Progenitor cell of endocrine pancreas (in vitro differentiated cells): Measurements from ENCODE around the gene PTPN20. TPM values are rescaled to one million over a fixed set of nuclear protein-coding genes. Genes with fewer than 3 reads are reported as not detected.

Experiments
- DNase-seq: peaks from one replicate; pipeline ENCODE4 v3.0.0; 2021; ENCODE audit warnings: low spot score; ENCODE audit not compliant: unreplicated experiment
- H3K27ac Mint-ChIP-seq: 2 replicates; pipeline ENCODE4 v1.8.0; 2021; ENCODE audit warnings: mild to moderate bottlenecking, moderate library complexity, mixed read lengths
- H3K27me3 Mint-ChIP-seq: 2 replicates; pipeline ENCODE4 v1.8.0; 2021; ENCODE audit warnings: mixed read lengths
- H3K36me3 Mint-ChIP-seq: 2 replicates; pipeline ENCODE4 v1.8.0; 2022; ENCODE audit warnings: mixed read lengths; ENCODE audit not compliant: insufficient read depth
- H3K4me1 Mint-ChIP-seq: 2 replicates; pipeline ENCODE4 v1.8.0; 2021; ENCODE audit warnings: low read depth, mixed read lengths
- H3K4me3 Mint-ChIP-seq: 2 replicates; pipeline ENCODE4 v1.8.0; 2021; ENCODE audit warnings: low read depth, mild to moderate bottlenecking, moderate library complexity, mixed read lengths
- H3K9me3 Mint-ChIP-seq: 2 replicates; pipeline ENCODE4 v1.8.0; 2021; ENCODE audit warnings: low read depth, mixed read lengths
- total RNA-seq: library from RNA; stranded (reverse); gene quantifications from 2 replicates; pipeline ENCODE4 v1.2.1, GENCODE V29; 2021
- TF ChIP-seq, protein P1 (sequence below): fragments of 200-600 bp; sonication (generic); IDR thresholded peaks from one replicate; pipeline ENCODE4 v1.5.0; 2021; ENCODE audit warnings: antibody characterized with exemption, mild to moderate bottlenecking; ENCODE audit not compliant: unreplicated experiment

Gene PTPN20
- total RNA-seq, 1 donor from 2014 or later, result 0.55 TPM

DNA sequence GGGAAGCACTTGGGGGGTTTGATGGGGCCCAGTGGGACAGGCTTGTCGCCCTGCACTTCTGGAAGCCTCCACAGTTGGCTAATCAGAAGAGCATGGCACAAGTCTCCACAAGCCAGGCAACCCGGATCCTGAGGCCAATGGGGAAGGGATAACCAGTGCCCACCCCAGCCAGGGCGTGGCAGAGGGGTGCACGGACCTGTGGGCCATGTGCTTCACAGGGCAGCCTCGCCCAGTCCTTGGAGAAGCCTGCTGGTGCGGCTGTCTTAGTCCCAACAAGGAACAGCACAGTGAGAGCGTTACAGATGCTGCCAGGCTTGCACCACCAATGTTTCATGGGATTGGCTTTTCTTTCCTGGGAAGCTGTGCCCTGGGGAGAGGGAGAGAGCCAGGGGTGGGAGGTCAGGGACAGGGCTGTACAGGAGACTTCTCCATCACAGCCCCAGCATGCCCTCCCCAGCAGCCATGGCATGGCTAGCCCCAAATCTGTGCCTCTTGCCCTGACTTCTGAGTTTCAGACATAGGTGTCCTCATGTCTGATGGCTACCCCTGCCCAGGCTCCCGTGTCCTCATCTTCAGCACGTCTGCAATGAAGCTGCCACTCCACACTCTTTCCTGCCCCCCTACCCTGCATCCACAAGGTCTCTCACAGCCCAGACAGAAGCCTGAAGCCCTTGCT is 116.0 kb downstream of the PTPN20 start:
- DNase-seq, result no peak
- peaks cover 21% of the 10 kb centered on the region for H3K27me3 Mint-ChIP-seq
- H3K4me3 Mint-ChIP-seq, result no peak overlapping the region
- H3K27ac Mint-ChIP-seq, result no peak overlapping the region
- no peaks in the 10 kb centered on the region for H3K36me3 Mint-ChIP-seq
- H3K9me3 Mint-ChIP-seq, result no peaks in the 10 kb centered on the region
- TF ChIP-seq, protein P1, sequence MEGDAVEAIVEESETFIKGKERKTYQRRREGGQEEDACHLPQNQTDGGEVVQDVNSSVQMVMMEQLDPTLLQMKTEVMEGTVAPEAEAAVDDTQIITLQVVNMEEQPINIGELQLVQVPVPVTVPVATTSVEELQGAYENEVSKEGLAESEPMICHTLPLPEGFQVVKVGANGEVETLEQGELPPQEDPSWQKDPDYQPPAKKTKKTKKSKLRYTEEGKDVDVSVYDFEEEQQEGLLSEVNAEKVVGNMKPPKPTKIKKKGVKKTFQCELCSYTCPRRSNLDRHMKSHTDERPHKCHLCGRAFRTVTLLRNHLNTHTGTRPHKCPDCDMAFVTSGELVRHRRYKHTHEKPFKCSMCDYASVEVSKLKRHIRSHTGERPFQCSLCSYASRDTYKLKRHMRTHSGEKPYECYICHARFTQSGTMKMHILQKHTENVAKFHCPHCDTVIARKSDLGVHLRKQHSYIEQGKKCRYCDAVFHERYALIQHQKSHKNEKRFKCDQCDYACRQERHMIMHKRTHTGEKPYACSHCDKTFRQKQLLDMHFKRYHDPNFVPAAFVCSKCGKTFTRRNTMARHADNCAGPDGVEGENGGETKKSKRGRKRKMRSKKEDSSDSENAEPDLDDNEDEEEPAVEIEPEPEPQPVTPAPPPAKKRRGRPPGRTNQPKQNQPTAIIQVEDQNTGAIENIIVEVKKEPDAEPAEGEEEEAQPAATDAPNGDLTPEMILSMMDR, result no peak
- no peaks in the 10 kb centered on the region for H3K4me1 Mint-ChIP-seq

DNA sequence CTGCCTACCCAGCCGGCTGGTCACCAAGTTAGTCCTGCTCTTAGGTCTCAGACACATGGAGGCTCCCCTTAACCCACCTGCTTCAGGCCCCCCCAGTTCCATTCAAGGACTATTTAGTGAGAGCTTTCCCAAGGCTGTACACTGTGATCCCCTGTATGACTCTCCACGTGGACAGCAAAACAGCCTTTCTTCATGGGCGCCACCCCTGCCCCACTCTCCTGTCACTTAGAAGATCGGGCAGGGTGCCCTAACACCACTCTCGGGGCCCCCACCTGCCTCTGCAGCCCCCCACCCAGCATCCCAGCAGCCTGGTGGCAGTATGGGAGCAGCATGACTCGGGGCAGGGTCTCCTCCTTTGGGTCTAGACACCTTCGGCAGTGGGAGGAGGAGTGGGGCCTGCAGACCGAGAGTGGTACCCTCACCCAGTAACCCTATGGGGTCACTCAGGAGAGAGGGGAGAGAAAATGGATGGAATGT is 116.6 kb downstream of the PTPN20 start:
- Mint-ChIP-seq H3K4me3 (no peak overlapping the region), H3K9me3 (no peaks in the 10 kb centered on the region), H3K4me1 (no peaks in the 10 kb centered on the region), H3K36me3 (no peaks in the 10 kb centered on the region), H3K27ac (no peak overlapping the region), H3K27me3 (peaks cover 25% of the 10 kb centered on the region)
- DNase-seq, result no peak
- TF ChIP-seq, protein P1, result no peak

DNA sequence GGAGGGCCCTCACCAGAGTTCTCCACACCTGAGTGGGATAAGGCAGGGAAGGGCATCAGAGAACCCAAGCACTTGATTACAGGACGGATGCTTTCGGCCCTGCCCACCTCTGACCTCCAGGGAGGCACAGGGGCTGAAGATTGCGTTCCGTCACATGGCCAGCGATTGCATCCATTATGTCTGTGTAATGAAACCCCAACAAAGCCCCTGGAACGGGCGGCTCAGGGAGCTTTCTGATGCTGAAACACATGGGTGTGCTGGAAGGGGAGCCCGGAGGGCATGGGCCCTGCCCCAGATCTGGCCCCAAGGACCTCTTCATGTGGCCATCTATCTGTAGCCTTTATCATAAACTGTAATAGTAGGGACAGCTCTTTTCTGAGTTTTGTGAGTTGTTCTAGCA is 117.2 kb downstream of the PTPN20 start:
- no peaks in the 10 kb centered on the region for H3K36me3 Mint-ChIP-seq
- TF ChIP-seq, protein P1, result no peak
- H3K9me3 Mint-ChIP-seq, result no peaks in the 10 kb centered on the region
- no peaks in the 10 kb centered on the region for H3K4me1 Mint-ChIP-seq
- H3K27ac Mint-ChIP-seq, result no peak overlapping the region
- peaks cover 25% of the 10 kb centered on the region for H3K27me3 Mint-ChIP-seq
- no peak overlapping the region for H3K4me3 Mint-ChIP-seq
- no peak for DNase-seq

DNA sequence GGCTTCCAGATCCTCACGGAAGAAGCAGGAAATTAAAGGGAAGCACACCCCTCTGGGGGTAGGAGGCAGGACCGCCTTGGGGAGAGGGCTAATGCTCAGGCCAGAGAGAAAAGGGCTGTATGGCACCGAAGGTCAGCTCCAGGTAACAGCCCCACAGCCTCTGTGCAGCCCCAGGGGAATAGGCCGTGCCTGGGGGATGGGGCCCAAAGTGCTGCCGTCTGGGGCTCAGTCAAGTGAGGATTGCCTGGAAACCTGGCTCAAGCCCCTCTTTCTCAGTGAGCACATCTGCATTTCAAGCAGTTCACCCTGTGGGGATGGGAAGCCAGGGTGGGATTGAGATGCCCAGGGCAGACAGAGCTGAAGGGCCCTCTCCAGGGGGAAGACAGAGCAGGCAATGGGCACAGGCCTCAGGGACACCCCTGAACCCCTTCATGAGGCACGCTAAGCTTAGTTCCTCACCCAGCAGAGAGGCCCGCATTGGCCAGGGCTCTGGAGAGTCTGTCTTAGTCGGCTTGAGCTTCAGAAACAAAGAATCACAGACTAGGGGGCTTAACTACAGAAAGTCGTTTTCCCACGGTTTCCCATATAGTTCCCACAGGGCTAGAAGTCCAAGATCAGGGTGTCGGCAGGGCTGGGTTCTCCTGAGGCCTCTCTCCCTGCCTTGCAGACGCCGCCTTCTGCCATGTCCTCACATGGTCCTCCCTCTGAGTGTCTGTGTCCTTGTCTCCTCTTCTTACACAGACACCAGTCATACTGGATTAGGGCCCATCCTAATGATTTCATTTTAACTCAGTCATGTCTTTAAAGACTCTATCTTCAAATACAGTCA is 118.2 kb downstream of the PTPN20 start:
- Mint-ChIP-seq H3K9me3 (no peaks in the 10 kb centered on the region), H3K4me3 (no peak overlapping the region), H3K36me3 (no peaks in the 10 kb centered on the region), H3K27ac (no peak overlapping the region), H3K4me1 (no peaks in the 10 kb centered on the region), H3K27me3 (peaks cover 28% of the 10 kb centered on the region)
- DNase-seq, result no peak
- TF ChIP-seq, protein P1, result no peak

DNA sequence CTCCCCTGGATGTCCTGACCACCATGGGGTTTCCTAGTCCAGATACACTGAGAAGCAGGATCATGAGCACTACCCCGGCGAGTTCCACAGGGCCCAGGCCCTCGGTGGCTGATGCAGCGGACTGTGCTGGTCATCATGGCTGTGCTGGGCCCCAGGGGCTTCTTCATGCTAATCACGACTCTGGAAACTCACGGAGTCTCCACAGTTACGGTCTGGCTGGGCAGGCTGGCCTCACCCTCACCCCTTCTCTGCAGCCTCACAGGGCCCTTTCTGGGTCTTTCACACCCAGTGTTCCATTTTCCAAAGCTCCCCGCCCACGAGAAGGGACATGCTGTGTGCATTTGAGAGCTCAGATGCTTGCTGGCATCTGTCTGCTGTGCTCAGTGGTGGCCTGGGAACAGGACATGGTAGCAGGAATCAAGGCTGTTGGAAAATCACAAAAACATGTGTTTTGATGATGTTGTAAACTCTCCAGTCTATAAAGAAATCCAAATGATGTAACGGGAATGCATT is 119.0 kb downstream of the PTPN20 start:
- TF ChIP-seq, protein P1, result no peak
- H3K27me3 Mint-ChIP-seq, result peaks cover 28% of the 10 kb centered on the region
- H3K4me3 Mint-ChIP-seq, result no peak overlapping the region
- no peak overlapping the region for H3K27ac Mint-ChIP-seq
- H3K36me3 Mint-ChIP-seq, result no peaks in the 10 kb centered on the region
- H3K9me3 Mint-ChIP-seq, result no peaks in the 10 kb centered on the region
- no peaks in the 10 kb centered on the region for H3K4me1 Mint-ChIP-seq
- DNase-seq, result no peak
